GM21367 (cell line): ENCODE data around the gene COLQ.
"Not testable (repeated sequence)": the region's sequence is repeated elsewhere in the genome, so short reads cannot be mapped to it uniquely, and the experiment has no call there.

Experiments
- ATAC-seq: cut with Tn5 transposase; IDR thresholded peaks from one replicate; pipeline ENCODE4 v1.9.1; 2021; ENCODE audit not compliant: unreplicated experiment

The COLQ gene

GRCh38 chr3:15493436-15493835, 28.1 kb downstream of the COLQ start:
- no peak for ATAC-seq

- no peak for ATAC-seq
Observed at GRCh38 chr3:15492847-15493360, 28.6 kb downstream of the COLQ start.

GRCh38 chr3:15491143-15491542, 30.4 kb downstream of the COLQ start:
- no peak for ATAC-seq

GRCh38 chr3:15490158-15490557, 31.3 kb downstream of the COLQ start:
- no peak for ATAC-seq

GRCh38 chr3:15488002-15488401, 33.5 kb downstream of the COLQ start:
- no peak for ATAC-seq

- no peak for ATAC-seq
Observed at GRCh38 chr3:15486979-15487378, 34.5 kb downstream of the COLQ start.

- no peak for ATAC-seq
Observed at GRCh38 chr3:15486020-15486419, 35.5 kb downstream of the COLQ start.

- ATAC-seq, result not testable (repeated sequence)
Observed at GRCh38 chr3:15484551-15484950, 37.0 kb downstream of the COLQ start.

- no peak for ATAC-seq
Observed at GRCh38 chr3:15479400-15480224, 41.9 kb downstream of the COLQ start.

- no peak for ATAC-seq
Observed at GRCh38 chr3:15478640-15478979, 42.9 kb downstream of the COLQ start.

GRCh38 chr3:15477951-15478639, 43.4 kb downstream of the COLQ start:
- no peak for ATAC-seq

GRCh38 chr3:15476378-15476777, 45.1 kb downstream of the COLQ start:
- ATAC-seq, result no peak

- no peak for ATAC-seq
Observed at GRCh38 chr3:15475161-15475560, 46.3 kb downstream of the COLQ start.

GRCh38 chr3:15471861-15472260, 49.6 kb downstream of the COLQ start:
- no peak for ATAC-seq

- ATAC-seq, result no peak
Observed at GRCh38 chr3:15470849-15471248, 50.7 kb downstream of the COLQ start.

- ATAC-seq, result no peak
Observed at GRCh38 chr3:15470261-15470660, 51.2 kb downstream of the COLQ start.

- ATAC-seq, result no peak
Observed at GRCh38 chr3:15467227-15468181, 54.0 kb downstream of the COLQ start.

GRCh38 chr3:15465876-15466585, 55.5 kb downstream of the COLQ start:
- ATAC-seq, result no peak

- no peak for ATAC-seq
Observed at GRCh38 chr3:15462451-15462850, 59.1 kb downstream of the COLQ start.

- ATAC-seq, result no peak
Observed at GRCh38 chr3:15460891-15461531, 60.5 kb downstream of the COLQ start.
